COLO829 (cell line): ENCODE measurements around the gene SOX14.

Experiments used
- DNase-seq: peaks from one replicate; pipeline ENCODE4 v3.0.0; 2012; ENCODE audit warnings: low spot score

SOX14 gene

DNA sequence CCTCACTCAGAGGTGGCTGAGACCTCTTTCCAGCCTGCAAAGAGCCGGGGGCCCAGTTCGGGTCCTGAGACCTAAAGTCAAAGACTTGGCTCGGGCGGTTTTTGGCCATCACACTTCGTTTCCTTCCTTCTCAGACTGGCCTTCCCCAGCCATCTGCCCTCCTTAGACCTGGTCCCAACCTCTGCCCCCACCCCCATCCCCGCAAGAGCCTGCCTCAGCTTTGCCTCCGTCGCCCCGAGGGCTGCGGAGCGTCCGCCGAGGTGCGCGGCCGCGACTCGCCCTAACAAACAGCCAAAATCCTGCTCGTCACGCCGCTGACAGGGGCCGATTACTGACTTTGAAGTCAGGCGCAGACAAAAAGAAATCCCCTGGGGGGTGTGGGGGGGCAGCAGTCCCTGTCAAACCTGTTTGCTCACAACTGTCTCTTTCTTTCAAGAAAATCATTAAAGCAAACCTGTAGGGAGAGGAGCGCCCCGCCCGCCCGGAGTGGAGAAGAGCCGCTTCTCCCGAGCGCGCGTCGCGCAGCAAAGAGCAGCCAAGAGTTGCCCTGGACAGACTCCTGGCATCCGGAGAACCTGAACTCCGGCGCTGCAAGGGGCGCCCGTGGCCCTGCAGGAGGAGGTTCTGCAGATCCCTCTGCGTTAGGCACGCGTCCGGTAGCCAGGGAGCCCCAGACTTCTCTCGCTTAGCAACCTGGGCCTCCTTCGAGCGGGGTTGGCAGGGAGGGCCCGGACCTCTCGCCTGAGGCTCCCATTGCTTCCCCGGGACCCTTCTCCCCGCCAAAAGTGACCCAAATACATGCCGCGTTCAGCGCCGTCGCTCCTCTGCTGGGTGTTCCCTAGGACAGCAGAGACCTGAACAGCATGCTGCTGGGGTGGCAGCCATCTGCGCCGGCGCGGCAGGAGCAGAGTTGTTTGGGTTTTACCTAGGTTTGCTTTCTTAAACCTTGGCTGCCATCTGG is 4.5 kb downstream of the SOX14 start:
- DNase-seq, result no peak

DNA sequence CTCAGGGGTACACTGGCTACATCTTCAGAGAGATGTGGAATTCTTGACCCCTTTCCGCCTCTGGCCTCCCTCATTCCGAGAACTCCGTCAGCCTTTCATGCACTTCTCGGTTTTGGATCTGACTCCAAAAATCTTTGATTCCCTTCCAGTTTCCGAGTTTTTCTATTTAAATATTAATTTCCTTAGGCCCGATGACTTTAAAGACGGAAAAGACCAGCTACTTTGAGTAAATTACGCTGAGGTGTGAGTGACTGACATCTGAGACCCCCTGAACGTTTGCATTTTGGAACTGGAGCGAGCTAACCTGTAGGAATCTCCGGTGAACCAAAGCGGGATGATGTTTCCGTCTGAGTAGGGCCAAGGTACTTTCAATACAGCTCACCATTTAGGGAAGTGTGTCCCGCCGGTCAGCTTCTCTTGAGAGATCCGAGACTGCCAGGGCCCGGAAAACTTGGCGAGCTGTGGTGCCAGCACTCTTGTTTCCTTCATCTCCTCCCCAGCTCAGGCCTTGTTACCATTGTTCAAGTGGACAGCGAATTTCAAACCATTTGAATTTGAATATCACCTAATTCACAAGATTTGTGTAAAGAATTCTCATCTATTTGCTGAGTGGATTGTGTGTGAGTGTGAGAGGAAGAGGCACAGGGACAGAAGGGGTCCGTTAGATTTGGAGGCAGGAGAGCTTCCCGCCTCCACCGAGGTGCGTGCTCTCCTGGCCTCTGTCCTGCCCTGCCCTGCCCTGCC is 5.4 kb downstream of the SOX14 start:
- no peak for DNase-seq

DNA sequence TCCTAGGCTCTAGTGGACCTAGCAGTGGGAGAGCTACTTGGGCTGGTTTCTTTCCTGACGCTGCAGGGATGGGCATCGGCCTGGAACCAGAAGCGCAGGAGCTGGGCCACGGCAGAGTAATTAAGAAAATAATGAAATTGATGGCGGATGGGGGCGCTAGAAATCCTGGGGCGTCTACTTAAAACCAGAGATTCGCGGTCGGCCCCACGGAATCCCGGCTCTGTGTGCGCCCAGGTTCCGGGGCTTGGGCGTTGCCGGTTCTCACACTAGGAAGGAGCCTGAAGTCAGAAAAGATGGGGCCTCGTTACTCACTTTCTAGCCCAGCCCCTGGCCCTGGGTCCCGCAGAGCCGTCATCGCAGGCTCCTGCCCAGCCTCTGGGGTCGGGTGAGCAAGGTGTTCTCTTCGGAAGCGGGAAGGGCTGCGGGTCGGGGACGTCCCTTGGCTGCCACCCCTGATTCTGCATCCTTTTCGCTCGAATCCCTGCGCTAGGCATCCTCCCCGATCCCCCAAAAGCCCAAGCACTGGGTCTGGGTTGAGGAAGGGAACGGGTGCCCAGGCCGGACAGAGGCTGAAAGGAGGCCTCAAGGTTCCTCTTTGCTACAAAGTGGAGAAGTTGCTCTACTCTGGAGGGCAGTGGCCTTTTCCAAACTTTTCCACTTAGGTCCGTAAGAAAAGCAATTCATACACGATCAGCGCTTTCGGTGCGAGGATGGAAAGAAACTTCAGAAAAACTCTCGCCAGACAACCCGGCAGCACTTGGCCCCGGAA is 6.1 kb downstream of the SOX14 start:
- no peak for DNase-seq

DNA sequence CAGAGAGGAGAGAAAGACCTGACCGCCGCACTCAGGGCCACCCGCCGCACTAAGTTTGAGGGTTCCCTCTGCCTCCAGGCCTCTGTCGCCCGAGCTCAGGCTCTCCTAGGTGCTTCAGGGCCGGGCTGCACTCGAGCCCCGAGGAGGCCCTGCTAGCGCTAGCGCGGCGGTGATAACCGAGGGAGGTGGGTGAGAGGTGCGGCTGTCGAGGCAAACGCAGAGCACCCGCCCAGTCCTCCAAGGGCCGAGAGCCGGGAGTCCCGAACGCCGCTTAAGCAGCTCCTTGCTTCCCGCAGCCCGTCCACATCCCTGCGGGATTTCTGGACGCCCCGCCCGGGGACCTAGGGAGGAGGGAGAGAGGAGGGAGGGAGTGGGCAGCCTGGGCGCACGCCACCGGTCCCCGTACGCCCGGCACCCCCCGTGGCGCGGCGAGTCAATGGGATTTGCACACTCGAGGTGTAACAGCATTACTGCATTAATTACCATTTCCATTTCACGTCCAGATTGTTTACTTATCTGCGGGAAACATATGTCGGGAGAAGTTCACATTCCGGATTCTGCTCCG is 6.8 kb downstream of the SOX14 start:
- no peak for DNase-seq

DNA sequence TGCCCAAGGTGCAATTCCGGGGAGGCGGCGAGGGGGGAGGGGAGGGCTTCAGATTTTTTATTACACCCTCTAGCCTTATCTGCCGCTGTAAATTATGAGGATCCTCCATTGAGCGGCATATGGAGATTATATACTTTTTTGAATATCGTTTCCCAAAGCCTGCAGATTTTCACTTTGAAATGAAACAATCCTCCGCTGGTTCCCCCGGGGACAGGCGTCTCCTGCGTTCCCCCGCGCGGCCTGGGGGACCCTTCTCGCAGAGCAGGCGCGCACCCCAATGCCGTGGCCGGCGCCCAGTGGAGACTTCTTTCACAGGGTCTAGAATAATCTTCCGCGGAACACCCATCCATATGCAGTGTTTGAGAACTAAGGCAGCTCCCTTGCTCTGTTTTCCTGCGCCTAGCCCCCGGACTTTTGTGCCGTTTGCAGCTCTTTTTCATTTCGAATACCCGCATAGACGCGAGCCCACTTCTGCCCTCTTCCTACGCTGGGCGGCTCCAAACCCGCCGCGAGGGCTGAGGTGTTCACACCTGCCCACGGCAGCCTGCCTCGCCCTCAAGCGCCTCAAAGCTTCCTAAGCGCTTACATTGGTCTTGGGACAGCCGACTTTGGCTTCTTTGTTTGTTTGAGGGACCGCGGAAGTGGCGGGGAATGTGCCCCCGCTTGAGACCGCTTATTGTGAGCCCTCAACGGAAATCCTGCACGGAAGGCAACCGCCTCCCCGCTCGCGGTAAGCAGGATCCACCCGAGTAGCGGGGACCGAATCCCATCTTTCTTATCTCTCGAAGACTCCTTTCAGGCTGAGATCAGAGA is 7.5 kb downstream of the SOX14 start:
- no peak for DNase-seq

DNA sequence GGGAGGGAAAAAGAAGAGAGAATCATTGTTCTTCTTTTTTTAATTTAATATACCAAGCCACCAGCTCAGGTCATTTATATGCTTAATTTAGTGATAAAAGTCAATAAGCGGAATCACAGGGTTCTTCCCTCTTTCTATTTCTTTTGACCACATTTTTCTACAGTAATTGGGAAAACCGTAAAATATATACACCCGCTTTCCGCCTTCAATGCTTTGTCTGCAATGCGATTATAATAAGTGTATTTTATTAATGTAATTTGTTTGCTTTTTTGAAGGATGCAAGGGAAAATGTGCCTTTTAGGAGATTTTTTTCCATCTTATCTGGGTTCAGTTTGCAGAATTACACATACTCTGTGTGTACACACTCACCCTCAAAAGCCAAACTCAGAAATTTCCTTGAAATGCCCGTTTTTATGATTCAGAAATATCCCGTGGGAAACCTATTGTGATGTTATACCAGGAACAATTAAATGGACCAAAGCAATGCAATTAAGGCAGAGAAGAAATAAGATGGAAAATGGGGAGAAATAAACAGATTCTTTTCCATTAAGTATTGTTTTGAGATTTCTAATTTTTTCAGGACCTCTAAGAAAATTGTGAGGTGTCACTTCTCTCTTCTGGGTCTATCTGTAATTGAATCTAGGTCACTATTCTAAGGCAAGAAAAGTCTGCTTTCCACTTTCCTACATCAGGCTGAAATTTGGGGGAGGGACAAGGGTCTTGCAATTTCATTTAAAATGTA is 8.3 kb downstream of the SOX14 start:
- DNase-seq, result no peak

DNA sequence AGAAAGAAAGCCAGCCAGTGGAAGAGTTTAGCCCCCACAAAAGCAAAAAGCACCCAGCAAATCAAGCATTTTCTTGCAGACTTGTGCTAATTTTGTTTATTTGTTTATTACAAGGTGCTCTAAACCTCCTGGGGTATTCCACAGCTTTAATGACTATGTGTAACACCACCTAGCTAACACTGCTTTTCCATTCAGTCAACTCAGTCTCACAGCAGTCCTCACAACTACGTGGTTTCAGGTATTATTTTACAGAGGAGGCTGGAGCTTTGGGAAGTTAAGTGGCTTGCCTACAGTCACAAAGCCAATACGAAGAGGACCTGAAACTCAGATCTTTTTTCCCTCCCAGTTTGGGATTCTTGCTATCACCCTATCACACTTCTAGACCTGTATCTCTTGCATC is 14.8 kb downstream of the SOX14 start:
- no peak for DNase-seq

DNA sequence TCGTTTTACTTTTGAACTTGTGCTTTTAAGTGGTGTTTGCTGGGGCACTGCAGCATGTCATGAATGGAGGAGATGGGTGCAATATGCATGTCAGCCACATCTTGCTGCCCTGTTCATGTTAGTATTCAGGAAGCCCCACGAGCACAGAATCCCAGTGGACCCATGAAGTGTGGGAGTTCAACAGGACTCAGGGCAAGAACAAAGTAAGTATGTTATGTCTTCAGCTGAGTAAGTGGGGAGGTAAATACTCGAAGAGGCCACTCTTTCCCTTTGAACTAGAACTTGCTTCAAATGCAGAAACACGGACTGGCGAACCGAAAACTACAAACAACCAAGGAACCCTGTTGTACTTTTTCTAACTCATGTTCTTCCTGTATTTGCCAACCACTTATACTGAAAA is 23.4 kb downstream of the SOX14 start:
- no peak for DNase-seq

DNA sequence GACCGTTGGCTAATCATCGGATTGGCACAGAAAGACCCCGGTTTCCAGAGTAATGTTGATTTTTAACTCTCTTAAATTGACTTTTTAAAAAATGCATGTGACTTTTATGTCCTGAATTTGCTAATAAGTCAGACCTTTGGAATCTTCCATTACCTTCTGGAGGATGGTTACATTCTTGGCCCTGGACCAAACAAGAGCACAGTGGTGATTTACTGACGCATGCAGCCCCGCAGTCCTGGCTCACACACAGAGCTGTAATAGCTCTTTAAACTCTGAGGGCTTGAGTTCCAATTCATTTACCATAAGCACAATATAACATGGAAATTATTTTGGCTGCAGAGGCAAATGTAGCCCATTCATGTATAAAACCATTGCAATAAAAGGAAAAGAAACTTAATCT is 25.1 kb downstream of the SOX14 start:
- no peak for DNase-seq

DNA sequence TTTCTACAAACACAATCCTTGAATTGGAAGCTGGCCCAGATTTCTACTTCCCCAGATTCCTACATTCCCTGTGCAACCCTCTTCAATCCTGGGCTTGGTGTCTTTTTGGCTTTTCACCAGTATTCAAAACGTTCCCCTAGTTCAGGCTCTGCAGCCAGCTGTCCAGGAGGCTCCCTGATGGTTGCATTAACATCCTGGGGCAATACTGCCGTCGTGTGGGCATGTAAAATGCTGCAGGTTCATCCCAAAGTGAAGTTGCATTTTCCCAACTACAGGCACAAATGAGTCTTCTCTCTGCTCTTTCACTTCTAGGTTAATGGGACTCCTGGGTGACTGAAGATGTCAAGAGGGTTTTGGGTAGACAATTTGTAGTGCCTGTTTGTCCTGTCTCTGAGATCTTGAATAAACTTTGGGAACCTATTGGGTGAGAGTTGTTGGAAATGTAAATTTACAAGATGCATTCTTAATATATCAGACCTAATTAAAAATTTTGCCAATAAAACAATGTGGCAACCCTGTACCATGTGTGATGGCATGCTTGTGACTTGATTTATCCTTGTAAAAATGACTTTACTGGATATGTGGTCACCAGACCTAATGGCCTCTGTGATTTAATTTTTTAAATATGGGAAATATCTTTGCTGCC is 28.6 kb downstream of the SOX14 start:
- peak; percentile 42 for DNase-seq

DNA sequence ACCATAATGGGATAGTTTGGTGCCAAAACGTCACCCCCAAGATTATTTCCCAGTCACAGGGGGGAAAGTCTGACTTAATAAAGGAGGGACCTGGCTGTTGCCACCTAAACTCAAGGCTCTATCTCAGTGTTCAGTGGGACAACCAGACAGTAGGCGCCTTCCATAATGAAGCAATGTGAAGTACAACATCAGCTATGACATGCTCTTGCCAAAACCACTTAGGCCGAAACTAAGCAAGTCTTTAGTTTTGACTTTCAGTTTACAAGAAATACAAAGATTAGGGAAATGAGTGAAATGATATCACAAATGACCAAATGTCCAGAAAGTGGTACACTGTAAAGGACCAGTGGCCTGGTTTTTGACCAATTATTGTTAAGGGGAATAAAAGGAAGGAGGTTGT is 32.9 kb downstream of the SOX14 start:
- no peak for DNase-seq

DNA sequence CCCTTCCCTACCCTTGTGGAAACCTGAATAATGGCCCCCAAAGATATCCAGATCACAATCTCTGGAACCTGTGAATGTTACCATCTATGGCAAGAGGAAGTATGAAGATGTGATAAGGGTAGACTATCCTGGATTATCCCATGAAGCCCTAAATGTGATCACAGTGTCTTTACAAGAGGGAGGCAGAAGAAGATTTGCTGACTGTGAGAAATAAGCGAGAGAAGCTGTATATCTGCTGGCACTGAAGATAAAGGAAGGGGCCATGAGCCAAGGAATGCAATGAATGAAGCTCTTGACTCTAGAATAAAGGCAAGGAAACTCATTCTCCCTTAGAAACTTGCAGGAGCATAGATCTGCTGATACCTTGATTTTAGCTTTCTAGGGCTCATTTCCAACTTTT is 39.1 kb downstream of the SOX14 start:
- no peak for DNase-seq

DNA sequence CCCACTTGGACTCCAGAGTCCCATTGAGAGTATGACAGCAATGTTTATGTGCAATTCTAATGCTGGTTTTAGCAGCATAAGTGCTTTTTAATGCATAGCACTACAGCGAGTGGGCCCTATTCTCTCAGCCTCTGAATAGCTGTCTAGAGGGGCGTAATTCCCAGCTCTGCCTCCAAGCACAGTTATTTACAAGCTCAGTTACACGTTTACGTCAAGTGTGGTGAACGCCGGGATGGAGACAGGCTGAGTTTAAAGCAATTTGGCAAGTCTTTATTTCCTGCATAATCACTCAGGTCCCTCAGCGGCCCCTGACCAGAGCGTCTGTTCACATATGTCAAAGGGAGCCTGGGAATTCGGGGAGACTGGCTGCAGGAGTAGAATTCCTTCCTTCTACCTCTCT is 43.9 kb downstream of the SOX14 start:
- no peak for DNase-seq

DNA sequence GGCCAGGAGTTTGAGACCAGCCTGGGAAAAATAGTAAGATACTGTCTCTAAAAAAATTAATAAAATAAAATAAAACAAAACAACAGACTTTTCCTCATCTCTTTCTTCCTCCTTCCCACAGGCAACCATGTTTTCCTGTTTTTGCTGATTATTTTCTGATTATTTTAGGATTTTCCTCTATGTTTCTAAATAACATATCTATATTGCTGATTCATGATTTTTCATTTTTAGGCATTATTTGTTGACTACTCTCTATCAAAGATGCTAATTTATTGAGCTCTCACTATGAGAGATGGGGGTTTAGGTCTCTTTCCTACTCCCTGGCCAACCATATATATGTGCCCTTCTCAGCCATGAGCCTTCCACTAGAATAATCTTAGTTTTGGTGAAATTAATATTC is 45.4 kb downstream of the SOX14 start:
- no peak for DNase-seq

DNA sequence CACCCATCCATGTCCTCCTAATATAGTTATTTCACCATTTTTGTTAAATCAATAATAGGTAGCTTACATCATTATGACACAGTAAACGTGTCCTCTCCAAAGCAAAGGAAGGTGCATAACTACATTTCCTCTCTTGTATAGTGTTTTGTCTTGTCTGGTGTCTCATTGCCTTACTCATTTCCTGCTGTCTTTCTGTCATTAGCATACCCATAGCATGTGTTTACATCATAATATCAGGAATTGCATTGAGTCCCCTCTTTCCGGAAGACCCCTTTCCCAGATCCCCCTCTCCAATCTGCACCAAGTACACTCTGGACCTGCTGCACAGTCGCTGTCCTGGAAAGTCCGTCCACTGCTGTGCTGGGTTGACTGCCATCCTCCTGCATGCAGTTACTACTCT is 47.9 kb downstream of the SOX14 start:
- DNase-seq, result no peak

DNA sequence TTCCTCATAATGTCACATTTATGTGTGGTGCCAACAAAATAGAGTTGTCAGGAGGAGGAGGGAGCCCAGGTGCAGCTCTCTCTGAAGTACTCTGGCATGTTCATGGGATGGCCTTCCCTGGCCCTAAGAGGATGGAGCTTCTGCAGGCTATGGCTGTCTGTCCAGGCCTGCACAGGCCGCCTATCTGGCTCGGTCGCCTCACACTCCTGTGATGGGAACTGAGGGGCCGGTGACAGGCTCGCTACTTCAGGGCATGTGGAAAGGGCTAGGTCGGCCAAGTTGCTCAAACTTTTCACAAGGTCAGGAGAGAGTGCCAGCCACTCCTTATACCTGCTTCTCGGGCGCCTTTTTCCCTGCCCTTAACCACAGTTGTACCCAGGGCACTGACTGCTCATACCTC is 51.1 kb downstream of the SOX14 start:
- DNase-seq, result no peak
